ENCODE results near the gene ADARB1. TPM values are rescaled to one million over a fixed set of nuclear protein-coding genes. Genes with fewer than 3 reads are reported as not detected.

ADARB1 gene
- total and polyA plus RNA-seq, 2 of the 4 experiments (the other 2 are of a cell fraction), result 39.8 to 47.3 TPM

DNA sequence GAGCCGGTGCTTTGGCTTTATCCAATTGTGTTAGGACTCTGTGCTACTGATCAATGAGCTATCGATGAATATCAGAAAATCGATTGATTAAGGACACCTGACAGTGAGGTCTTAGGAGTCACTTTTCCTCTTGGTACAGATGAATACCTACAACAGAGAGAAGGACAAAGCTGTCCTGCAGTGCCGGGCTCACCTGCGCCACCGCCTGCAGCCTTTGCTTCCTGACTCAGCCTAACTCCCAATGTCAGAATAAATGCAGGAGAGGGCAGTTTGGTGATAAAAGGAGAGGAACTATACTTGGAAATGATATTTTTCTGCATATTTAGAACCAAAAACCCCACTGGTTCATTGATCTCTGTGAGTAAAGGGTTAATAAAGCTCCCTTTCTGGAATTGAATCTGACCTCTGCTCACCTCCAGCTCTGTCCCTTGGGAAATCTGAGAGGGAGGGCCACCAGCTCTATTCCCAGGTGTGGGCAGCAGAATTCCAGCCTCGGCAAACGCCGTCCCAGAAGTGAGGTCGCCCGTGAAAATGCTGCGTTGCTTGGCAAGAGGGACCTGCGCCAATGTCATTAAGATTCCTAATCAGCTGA, 174.0 kb downstream of the ADARB1 start:
- H2BK15ac ChIP-seq (ENCODE audit: low read depth, low read length), result no peak overlapping the region
- H3K4ac ChIP-seq (ENCODE audit: low read depth, low read length), result no peak overlapping the region
- no peak overlapping the region for H3K9ac ChIP-seq (ENCODE audit: low read depth, low read length)
- no peak overlapping the region for H3K27ac ChIP-seq (ENCODE audit: insufficient read depth, low read length)
- H3K23ac ChIP-seq (ENCODE audit: low read depth, low read length), result peak overlapping the region; percentile 21; the same call in 1 of the 2 replicates
- H2AK5ac ChIP-seq (ENCODE audit: low read depth, low read length), result no peak overlapping the region
- H4K91ac ChIP-seq (ENCODE audit: insufficient read depth, low read depth, low read length), result no peak overlapping the region
- dilution Hi-C loops (cut with HindIII; ENCODE audit: low sequenced_read_pairs, unreplicated experiment) (no loop called here), in situ Hi-C loops (cut with MboI; ENCODE audit: low sequenced_read_pairs) (no loop called here), intact Hi-C loops (cut with micrococcal nuclease) (no loop called here)
- no peak overlapping the region for H3K18ac ChIP-seq (ENCODE audit: low read depth, low read length)
- no peak for TF ChIP-seq BHLHE40 (IDR thresholded peaks at IDR 0.05; ENCODE audit: low read depth, low read length)
- no peak for TF ChIP-seq POLR2A (IDR thresholded peaks at IDR 0.05; ENCODE audit: low read depth, low read length)
- POLR2A ChIA-PET (ENCODE audit: unreplicated experiment), result interaction anchor here (0.7 kb wide), 1 partner anchor 260 kb away, joined by 3 read pairs; no protein-coding TSS in a partner anchor
- H3K4me2 ChIP-seq (ENCODE audit: low read depth, low read length), result peak overlapping the region; percentile 57
- H2BK20ac ChIP-seq (ENCODE audit: low read depth, low read length), result no peak overlapping the region
- H3K4me1 ChIP-seq (ENCODE audit: control insufficient read depth, insufficient read depth, low read length), result peaks cover 4% of the 10 kb centered on the region
- no peak overlapping the region for H4K8ac ChIP-seq (ENCODE audit: low read depth in 2 of 2, low read length in 2 of 2)
- no peaks in the 10 kb centered on the region for H3K36me3 ChIP-seq (ENCODE audit: control insufficient read depth, insufficient read depth, low read length)
- H2BK5ac ChIP-seq (ENCODE audit: low read depth, low read length, poor library complexity, severe bottlenecking), result no peak overlapping the region
- ATAC-seq (ENCODE audit: low read depth), result no peak
- no peaks in the 10 kb centered on the region for H3K9me1 ChIP-seq (ENCODE audit: insufficient read depth, low read length)
- CTCF ChIA-PET, result interaction anchor here (1.1 to 2.3 kb wide), 2 partner anchors 108 to 112 kb away, joined by 4 to 6 read pairs; no protein-coding TSS in a partner anchor
- no TSS peak for BruUV-seq (replicated peaks)
- 23% methylated on average over 5 of the region's 13 CpGs; no CpG with 5 or more reads in 1 of the 2 experiments for WGBS, 2 experiments (ENCODE audit: extremely low coverage in 2 of 2, insufficient read length in 1 of 2)
- H3K4me3 ChIP-seq (ENCODE audit: insufficient read depth, low read depth, low read length), result peak overlapping the region; percentile 2; the same call in 1 of the 2 replicates
- no peak overlapping the region for H4K5ac ChIP-seq (ENCODE audit: low read depth, low read length)
- peaks cover 22% of the 10 kb centered on the region for H3K27me3 ChIP-seq (ENCODE audit: control insufficient read depth, insufficient read depth, low read length)
- no peak for DNase-seq
- peak overlapping the region; percentile 91 for H2AFZ ChIP-seq (replicated peaks; ENCODE audit: low read length, poor library complexity)
- no peak overlapping the region for H2BK120ac ChIP-seq (ENCODE audit: low read depth, low read length)
- H4K20me1 ChIP-seq (ENCODE audit: insufficient read depth, low read length), result no peaks in the 10 kb centered on the region
- H3K56ac ChIP-seq (ENCODE audit: extremely low read depth, insufficient read depth, low read length), result no peak overlapping the region
- H3K79me1 ChIP-seq (ENCODE audit: low read depth in 1 of 2, low read length in 2 of 2), result no peaks in the 10 kb centered on the region
- no peak overlapping the region for H3K14ac ChIP-seq (replicated peaks; ENCODE audit: low read depth, low read length)
- peak overlapping the region; percentile 12 for H2AK9ac ChIP-seq (replicated peaks; ENCODE audit: low read depth, low read length, poor library complexity)
- H3K9me3 ChIP-seq (ENCODE audit: control insufficient read depth, insufficient read depth, low read length), result peaks cover 17% of the 10 kb centered on the region

All from IMR-90 (cell line).